GM18517 (cell line): ENCODE results near the gene OR4D9.
"Not testable (repeated sequence)": the region's sequence is repeated elsewhere in the genome, so short reads cannot be mapped to it uniquely, and the experiment has no call there.

Experiments
- ATAC-seq: cut with Tn5 transposase; IDR thresholded peaks from one replicate; pipeline ENCODE4 v1.9.1; 2021; ENCODE audit warnings: mild to moderate bottlenecking, moderate library complexity; ENCODE audit not compliant: unreplicated experiment

OR4D9 gene

DNA sequence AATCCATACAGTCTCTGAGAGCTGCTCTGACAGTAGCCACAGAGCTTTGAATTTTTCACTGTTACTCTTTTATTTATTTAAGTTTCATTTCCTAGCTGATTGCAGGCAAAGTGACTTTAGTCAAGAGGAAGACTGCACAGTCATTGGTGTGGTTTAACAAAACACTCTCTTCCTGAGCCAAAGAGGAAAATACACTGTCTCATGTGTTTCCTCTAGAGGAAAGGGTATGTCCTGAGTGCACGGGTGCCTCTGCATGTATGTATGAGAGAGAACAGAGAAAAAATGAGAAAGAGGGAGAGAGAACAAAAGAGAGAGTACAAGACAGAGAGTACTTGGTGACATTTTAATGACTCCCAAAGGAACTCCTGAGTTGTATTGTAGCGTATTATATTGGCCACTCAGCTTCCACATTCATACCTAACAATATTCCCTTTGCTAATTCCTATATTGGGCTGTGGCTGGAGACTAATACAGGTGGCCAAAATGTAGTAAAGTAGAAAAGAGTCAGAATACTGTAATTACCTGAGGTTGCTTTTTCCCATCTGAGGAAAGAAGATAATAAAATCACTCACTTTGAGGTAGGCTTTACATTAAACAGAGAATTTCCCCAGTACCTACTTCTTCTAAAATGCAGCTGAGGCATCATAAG lies at the start of gene OR4D9:
Gene OR4D9 (plus strand): TSS at position 599 of the 649 bp plus-strand sequence. CDS start 3,374 bp downstream, outside the sequence.
- ATAC-seq = no peak

DNA sequence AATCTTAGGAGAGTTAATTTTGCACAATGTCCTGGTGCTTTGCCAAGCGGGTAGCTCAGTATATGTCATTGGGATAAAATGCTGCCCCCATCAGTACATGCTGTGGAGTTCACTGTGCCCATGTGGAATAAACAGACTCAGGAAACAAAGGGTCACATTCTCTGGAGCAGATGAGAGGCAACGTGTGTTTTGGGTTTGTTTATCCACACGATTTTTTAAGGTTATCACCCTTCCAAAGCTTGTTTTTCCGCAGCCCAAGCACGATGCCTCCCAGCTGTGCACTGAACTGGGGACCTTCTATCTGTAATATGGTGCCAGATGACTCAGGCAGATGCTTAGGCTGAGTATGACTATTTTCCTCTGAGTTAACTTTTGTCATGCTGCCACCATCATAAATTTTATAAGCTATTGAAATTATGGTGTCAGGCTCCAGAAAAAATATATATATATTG lies 48.1 kb upstream of the OR4D9 start:
- no peak for ATAC-seq

DNA sequence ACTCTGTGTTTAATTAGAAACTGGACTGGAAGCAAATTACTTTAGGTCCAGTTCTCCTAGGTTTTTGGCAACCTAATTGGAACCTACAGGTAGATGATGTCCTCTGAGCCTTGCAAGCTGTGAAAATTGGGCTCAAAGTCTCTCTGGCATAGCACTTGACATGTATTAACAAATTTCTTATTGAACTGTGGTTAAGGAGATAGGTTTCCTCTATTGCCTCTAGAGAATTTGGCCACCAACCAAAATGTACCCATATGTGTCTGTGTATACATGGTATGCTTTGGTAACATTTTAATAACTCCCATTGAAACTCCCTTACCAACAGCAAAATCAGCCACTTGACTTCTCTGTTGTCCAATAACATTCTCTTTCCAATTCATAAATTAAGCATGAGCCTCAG lies 38.3 kb upstream of the OR4D9 start, which contains the start of gene OR4D10:
Gene OR4D10 (plus strand): TSS at position 301 of the 400 bp plus-strand sequence. CDS start 4,115 bp downstream, outside the sequence.
- ATAC-seq = no peak

DNA sequence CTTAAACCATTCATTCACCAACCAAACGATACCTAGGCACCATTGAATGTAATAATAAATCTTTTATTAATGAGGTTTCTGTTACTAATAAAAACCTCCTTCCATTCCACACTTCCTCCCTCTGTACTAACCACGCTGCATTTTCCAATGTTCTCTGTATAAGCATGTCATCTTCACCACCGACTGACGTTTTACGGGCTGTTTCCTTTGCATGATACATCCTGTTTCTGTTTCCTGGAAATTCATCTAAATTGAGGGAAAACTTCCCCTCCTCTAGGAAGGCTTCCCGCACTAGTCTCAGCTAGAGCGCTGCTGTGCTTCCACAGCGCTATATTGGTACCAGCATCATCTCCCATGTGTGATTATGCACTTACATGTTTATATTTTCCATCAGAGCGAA lies 36.2 kb upstream of the OR4D9 start:
- no peak for ATAC-seq

- ATAC-seq = no peak
Observed at GRCh38 chr11:59479906-59480305, 31.4 kb upstream of the OR4D9 start.

DNA sequence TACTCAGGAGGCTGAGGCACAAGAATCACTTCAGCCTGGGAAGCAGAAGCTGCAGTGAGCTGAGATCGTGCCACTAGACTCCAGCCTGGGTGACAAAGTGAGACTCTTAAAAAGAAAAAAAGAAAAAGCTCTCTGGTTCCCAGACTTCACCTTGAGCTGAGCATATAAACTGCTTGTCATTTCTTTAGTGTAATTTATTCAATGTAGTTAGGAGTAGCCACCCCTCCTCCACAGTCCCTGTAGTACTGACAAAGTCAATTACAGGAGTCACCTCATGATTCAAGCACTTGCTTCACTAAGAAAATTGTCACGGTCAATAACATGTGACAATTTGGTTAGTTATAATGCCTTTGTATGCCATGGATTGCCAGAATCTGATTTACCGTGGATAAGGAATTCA lies 31.0 kb upstream of the OR4D9 start:
- ATAC-seq = no peak

GRCh38 chr11:59501931-59502330 lies 9.4 kb upstream of the OR4D9 start:
- ATAC-seq = no peak

- ATAC-seq = no peak
Observed at GRCh38 chr11:59503276-59503675, 8.1 kb upstream of the OR4D9 start, which contains the start of gene OR4D11. Gene OR4D11 (plus strand): TSS chr11:59503576. CDS start chr11:59503576, 0 bp downstream.

DNA sequence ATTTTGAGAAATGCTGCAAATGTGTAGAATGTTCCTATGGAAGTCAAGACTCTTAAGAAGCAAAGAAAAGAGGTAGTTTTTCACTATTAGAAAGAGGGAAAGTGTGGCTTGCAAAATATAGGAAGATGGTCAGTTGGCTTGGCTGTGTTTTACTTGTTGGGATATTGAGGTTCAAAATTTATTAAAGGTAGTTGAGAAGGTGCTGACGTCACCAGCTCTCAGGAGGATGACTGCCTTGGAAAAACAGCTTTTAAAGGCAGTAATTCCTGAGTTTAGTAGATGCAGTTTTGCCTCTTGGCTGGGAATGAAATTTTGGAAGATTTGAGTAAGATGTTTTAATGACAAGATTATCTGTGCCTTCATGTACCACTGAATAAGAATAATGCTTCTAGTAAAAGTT lies 336 bp downstream of the OR4D9 start:
- no peak for ATAC-seq

DNA sequence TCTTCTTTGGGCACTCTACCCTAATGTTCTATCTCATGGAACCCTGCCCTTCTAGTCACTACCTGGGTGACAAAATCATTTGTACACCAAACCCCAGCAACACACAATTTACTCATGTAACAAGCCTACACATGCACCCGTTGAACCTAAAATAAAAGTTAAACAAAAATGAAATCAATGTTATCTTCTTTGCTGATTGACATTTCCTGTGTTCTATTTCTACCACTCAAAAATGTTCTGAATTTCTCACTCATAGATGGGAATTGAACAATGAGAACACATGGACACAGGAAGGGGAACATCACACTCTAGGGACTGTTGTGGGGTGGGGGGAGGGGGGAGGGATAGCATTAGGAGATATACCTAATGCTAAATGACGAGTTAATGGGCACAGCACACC lies 8.8 kb downstream of the OR4D9 start:
- not testable (repeated sequence) for ATAC-seq

GRCh38 chr11:59520741-59521140 lies 9.4 kb downstream of the OR4D9 start:
- no peak for ATAC-seq

DNA sequence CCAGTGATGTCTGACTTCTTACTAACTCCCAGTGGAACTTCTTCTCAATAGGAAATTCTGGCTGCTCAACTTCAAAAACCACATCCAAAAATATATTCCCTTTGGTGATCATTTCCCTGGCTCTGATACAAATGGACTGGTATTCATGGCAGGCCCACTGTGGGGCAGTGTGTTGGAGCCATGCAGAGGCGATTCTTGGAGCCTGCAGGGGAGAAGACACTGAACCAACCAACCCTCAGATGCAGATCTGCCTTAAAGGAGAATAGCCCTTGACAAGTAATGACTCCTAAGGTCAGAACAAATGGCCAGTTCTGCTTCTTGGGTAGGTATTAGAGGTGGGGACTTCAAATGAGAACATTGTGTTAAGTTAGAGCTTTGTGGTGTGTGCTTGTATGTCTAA lies 12.2 kb downstream of the OR4D9 start:
- no peak for ATAC-seq

DNA sequence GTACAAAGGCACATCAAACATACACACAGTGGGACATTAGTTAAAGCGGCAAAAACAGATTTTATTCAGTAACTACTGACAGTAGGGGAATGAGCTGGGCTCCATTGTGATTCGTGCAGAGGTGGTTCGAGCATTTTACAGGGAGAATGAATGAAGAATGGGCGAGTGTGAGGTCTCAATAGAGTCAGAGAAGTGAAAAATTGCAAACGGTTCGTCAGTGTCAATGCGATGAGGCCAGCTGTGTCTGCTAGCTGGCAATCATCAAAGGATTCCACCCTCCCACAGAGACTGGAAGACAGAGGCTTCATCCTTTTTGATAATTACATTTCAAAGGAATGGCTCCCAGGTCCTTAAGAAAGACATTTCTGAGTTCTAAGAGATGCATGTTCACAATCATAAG lies 17.4 kb downstream of the OR4D9 start:
- no peak for ATAC-seq

- ATAC-seq = no peak
Observed at GRCh38 chr11:59532620-59533019, 21.3 kb downstream of the OR4D9 start.

DNA sequence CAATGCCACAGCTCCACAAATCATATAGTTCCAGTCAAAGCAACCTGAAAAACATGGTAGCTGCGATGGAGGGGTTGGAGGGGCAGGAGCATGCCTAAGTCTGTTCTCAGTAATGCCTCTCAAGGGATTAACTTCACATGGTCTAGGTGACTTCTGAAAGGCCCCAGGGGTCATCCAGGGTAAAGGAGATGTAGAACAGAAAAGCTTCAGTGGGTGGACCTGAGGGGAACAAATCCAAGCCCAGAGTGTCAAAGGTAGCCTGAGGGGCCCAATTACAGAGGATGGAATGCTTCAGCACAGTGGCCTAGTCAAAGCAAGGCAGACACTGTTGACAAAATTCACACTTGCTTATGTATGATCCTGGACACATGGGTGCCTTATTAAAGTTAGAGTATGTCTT lies 23.3 kb downstream of the OR4D9 start:
- no peak for ATAC-seq

DNA sequence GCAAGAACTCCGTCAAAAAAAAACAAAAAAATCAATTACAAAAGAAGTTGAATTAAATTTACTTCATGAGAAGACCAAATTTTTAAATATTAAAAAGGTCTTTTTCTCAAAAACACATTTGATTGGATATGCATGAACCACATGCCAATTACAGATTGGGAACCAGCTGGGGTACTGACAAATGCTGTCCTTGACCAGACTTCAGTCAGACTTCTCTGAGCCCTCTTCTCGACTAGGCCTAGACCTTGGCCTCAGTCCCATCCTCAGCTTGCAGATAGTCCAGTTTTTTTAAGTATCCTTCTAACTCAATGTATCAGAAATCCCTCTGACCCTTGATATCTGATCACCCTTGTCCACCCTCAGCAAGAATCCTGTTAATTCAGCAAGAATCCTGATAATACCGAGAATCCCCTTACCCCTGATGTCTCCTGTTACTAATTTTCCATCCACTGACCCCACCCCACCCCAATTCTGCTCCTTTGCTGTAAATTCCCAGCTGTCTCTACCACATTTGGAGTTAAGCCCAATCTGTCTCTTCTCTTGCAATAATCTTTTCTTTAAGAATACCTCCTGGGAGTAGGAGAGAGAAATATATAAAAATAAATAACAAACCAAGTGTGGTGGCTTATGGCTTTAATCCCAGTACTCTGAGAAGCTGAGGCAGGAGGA lies 30.9 kb downstream of the OR4D9 start:
- ATAC-seq = no peak

DNA sequence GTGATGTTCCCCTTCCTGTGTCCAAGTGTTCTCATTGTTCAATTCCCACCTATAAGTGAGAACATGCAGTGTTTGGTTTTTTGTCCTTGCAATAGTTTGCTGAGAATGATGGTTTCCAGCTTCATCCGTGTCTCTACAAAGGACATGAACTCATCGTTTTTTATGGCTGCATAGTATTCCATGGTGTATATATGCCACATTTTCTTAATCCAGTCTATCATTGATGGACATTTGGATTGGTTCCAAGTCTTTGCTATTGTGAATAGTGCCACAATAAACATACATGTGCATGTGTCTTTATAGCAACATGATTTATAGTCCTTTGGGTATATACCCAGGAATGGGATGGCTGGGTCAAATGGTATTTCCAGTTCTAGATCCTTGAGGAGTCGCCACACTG lies 32.4 kb downstream of the OR4D9 start:
- not testable (repeated sequence) for ATAC-seq

GRCh38 chr11:59544869-59545178 lies 33.5 kb downstream of the OR4D9 start:
- ATAC-seq = no peak

DNA sequence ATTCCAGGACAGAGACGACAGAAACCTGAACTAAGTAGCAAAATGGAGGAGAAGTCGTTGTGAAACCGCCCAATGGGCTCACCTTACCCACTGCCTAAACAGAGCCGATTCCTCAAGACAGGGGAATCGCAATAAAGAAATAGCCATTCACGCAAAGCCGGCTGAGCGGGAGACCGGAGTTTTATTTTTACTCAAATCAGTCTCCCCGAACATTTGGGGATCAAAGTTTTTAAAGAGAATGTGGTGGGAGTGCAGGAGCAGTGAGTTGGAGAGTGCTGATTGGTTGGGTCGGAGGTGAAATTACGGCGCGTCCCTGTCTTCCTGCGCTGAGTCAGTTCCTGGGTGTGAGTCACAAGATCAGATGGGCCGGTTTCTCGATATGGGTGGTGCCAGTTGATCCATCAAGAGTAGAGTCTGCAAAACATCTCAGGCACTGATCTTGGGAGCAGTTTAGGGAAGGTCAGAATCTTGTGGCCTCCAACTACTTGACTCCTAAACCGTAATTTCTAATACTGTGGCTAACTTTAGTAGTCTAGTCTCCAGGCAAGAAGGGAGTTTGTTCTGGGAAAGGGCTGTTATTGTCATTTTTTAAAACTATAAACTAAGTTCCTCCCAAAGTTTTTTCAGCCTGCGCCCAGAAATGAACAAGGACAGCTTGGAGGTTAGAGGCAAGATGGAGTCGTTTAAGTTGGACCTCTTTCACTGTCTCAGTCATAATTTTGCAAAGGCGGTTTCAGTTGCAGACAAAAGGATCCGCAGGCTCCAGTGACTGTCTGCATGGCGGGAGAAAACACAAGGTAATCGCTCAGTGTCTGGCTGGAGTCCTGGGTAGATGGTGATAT lies 34.1 kb downstream of the OR4D9 start:
- no peak for ATAC-seq

DNA sequence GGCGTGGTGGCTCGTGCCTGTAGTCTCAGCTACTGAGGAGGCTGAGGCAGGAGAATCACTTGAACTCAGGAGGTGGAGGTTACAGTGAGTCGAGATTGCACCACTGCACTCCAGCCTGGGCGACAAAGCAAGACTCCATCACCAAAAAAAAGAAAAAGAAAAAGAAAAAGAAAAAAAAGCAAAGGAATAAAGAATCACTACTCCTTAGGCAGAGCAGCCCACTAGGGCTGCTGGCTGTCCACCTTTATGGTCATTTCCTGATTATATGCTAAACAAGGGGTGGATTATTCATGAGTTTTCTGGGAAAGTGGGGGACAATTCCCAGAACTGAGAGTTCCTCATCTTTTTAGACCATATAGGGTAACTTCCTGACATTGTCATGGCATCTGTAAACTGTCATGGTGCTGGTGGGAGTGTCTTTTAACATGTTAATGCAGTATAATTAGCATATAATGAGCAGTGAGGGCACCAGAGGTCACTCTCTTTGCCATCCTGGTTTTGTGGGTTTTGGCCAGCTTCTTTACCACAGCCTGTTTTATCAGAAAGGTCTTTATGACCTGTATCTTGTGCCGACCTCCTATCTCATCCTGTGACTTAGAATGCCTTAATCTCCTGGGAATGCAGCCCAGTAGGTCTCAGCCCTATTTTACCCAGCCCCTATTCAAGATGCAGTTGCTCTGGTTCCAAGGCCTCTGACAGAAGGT lies 36.4 kb downstream of the OR4D9 start:
- not testable (repeated sequence) for ATAC-seq

DNA sequence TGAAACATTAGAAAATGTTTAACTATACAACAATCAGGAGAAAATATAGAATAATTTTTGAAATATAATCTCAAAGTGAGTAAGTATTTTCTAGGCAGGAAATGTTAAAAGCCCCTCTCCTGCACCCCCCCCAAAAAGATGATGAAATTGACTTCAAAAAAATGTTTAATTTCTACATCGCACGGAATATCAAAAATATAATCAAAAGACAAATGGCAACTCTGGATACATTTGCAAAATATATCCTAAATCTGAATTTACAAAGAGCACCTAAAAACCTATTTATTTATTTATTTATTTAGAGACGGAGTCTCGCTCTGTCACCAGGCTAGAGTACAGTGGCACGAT lies 36.9 kb downstream of the OR4D9 start:
- ATAC-seq = no peak
